Glomerular endothelial cell (primary cell): ENCODE measurements around the gene RBM18. TPM values are rescaled to one million over a fixed set of nuclear protein-coding genes. Genes with fewer than 3 reads are reported as not detected.

ENCODE experiments used
- DNase-seq: peaks from one replicate; pipeline ENCODE4 v3.0.0-alpha.2; 2011; ENCODE audit warnings: low read depth, low spot score; ENCODE audit errors: extremely low read depth
- total RNA-seq: library from RNA; depleted of rRNA; stranded (reverse); fragments of >200 nt; gene quantifications from 2 replicates; pipeline ENCODE4 v1.2.3, GENCODE V29; 2015

RBM18 gene
- total RNA-seq, 1 donor from 2014 or later, result 16.9 TPM

GRCh38 chr9:122225312-122226141 is 39.1 kb downstream of the RBM18 start:
- DNase-seq, result no peak

DNA sequence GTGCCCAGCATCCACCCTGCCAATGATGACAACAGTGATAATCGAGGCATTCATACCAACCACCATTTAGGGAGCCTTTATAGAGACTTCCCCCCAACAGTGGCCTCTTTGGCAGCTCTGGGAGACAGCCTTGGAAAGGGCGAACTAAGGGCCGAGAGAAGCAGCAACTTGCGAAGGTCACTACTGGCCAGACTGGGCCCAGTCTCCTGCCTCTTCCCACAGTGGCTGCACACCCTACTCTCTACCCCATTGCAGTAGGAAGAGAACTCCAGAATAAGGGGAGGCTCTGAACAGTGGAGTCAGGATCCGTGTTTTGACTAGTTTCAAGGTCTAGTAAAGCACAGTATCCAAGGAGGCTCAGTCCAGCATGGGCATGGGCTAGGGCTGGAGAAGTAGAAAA is 41.2 kb downstream of the RBM18 start:
- DNase-seq, result no peak

DNA sequence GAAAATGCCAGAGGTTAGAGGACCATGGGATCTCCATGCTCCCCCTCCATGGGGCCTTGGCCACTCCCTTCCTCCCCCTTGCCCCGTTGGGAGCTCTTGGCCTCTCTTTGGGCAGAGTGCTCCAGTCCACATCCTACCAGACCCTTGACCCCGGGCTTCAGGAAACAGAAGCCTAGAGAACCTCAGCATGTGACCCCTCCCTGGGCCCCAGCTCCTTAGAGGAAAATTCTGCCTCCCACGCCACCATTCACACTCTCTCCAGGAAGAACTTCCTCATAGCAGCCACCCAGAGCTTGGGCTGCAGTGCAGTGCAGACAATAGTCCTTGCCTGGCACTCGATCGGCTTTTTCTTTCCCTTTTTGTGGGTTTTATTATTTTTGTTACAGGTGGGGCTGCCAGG is 41.8 kb downstream of the RBM18 start:
- no peak for DNase-seq

DNA sequence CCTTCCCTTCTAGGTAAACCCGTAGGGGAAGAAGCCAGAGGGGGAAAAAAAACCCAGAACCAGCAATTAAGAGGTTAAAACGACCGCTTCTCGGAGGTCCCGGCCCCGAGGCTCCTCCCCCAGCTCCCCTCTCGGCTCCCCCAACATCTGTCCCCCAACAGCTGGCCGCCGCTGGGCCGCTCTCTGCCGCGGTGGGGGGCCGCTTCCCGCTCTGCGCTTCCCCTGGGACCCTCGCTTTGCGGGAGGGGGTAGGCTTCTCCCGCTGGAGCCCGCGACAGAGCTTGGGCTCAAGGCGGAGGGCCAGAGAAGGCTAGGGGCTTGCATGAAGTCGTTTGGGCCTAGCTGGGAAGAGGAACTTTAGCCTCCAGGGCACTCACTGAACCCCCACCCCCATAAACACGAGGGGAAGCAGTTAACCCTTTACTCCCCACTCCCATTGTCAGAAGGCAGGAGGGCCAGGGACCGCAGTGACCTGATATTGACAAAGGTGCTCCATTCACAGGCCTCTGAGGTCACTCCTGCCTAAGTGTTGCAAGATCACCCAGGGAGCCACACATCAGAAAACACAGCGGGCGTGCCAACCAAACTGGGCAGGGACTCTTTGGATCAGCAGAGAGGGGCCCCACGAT is 43.3 kb downstream of the RBM18 start:
- DNase-seq, result no peak

DNA sequence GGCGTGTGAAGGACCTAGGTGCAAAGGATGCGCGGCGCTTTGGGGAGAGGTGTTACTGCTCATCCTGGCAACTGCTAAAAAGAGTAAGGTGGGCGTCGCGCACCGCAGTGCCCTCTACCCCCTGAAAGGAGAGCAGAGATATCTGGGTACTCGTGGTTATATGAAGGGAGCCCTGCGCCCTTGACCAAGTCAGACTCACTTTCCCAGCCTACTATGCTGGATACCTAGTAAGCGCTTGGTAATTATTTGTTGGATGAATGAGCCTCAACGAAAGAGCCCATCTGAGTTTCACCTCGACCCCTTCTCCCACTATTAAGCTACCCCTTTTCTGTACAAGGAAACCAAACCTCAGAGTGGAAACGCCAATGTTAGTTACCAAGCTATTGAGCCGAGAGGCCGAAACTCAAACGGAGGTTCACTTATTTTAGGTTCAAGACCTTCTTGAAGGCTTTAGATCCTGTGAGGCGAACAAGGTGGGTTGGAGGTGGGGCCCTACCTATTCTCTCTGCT is 43.9 kb downstream of the RBM18 start:
- no peak for DNase-seq

GRCh38 chr9:122219856-122220672 is 44.6 kb downstream of the RBM18 start:
- DNase-seq, result no peak

DNA sequence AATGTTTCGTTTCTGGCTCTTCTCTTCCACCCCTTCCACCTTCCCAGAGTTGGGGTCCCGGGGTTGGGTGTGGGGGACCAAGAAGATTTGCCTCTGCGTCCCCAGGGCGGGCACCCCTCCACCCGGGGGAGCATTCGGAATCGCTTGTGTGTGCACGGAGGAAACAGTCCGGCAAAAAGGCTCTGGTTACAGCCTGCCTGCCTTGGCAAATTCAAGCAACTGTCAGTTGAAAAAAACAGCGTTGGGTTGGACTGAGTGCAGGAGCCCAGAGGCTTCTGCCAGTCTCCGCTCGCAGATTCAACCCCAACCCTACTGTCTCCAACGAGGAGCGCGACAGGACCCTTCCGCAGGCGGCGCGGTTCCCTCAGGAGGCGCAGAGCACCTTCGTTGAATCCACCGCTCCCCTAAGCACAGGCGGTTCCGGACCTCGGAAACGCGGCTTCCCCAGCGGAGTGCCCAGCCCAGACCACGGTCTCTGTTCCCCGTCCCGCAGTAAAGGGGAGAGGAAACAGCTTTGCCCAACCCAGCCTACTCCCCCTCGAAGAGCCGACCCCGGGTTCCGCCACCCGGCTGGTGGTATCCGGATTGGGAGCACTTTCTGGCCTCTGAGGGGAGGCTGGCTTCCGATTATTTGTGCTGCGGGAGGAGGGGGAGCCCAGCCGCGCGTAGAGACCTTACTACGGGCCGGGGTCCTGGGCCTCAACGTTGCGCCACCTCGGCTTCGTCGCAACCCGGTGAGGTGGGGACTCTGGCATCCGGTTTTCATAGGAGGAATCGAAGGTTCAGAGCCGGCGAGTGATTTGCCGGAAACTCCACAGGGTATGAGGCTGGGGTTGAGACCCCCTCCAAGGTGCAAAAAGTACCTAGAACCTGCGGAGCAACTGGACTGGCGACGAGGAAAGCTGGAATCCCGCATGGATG is 45.4 kb downstream of the RBM18 start:
- DNase-seq, result no peak

- DNase-seq, result no peak
Observed at GRCh38 chr9:122218071-122218934, 46.3 kb downstream of the RBM18 start.

DNA sequence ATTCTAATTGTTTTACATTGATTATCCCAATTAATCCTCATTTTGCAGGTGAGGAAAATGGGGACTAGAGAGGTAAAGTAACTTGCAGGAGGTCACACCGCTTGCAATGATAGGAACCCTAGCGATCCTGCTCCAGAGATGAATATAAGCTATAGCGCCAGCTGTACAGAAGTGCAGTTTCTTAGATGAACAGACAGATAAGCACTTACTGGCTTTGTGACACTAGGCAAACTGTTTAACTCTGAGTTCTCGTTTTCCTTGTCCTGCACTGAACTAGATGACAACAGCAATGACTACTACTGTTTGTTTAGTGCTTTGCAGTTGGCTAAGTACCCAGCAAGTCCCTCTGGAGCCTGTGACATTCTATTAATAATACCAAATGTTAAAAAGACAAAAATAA is 47.0 kb downstream of the RBM18 start:
- DNase-seq, result no peak

DNA sequence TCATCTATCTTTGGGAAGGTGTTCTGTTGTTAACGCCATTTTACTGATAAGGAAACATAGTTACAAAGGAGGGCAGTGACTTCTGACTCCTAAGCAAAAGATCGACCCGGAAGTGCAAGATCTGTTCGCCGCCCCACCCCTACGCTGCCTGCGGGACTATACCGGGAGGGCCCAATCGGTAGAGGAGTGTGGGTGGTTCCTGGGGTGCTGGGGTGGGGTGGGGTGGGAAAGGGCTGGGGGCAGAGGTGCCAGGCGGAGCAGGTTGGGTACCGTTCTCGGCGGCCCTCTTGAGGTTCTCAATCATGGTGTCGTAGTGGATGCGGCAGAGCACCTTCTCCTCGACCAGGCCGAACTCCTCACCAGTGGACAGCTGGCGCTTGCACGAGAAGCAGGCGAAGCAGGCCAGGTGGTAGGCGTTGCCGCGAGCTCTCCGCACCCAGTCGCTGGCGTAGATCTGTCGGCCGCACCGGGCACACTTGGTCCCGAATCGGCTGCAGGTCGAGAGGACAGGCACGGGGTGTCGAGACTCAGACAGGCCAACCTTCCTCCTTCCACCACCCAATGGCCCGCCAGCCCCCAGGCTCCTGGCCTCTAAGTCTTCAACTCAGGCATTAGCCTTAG is 47.7 kb downstream of the RBM18 start:
- DNase-seq, result no peak

DNA sequence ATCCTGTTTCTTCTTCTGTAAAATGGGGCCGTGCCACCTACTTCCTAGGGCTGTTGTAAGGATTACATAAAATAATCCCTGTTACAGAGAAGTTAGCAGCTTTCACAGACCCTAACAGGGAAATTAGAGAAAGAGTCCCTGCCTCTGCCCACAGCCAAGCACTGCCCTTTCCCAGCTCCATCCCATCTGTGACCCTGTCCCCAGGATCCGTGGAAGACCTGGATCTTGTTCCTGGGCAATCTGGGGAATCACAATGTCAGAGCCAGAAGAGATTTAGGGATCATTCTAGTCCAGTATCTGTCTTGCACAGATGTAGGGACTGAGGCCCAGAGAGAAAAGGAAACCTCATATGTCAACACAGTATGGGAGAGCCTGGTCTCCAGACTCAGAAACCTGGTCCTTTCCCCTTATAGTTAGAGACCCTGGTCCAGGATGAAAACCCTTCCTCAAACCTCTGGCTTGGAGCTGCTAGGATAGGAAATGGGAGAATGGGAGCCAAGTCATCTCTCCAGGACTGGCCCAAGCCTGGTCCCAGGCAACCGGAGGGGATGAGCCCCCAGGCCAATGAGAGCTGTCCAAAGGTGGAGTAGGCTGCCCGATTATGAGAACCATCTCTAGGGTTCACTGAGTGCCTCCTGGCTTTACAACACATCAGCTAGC is 48.4 kb downstream of the RBM18 start:
- no peak for DNase-seq

GRCh38 chr9:122215663-122216062 is 49.0 kb downstream of the RBM18 start:
- no peak for DNase-seq

- DNase-seq, result no peak
Observed at GRCh38 chr9:122214507-122214906, 50.1 kb downstream of the RBM18 start.

DNA sequence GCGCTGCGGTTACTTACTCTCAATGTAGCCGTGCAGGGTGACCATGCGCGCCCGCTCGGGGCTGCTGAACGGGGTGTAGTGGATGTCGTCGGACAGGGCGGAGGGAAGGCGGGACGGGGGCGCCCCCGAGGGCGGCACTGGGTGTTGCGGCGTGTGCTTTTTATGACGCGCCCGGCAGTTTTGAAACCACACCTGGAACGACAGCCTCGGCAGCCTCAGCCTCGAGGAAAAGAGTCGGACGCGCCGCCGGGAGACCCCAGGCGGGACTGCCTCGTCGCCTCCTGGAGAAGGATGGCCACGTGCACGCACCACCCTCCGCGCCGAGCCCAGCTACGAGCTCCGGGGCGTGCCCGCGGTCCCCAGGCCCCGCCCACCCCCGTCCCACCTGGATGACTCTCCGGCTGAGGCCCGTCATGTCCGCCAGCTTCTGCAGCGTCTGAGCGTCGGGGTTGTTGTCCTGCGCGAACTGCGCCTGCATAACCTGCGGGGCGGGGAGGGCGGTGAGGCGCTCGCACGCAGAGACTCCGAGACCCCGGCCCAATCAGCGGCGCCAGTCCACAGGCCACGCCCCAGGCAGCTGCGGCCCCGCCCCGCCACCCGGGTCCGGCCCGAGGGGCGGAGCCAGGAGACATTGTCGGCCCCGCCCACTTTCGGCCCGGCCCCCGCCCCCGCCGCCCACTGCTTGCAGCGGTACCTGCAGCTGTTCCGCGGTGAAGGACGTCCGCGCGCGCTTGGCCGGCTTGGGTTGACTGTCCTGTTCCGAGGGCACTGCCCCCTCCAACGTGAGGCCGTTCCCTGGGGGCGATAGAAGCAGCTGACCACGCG is 50.8 kb downstream of the RBM18 start:
- no peak for DNase-seq

- no peak for DNase-seq
Observed at GRCh38 chr9:122213102-122213588, 51.5 kb downstream of the RBM18 start.

GRCh38 chr9:122212473-122213004 is 52.1 kb downstream of the RBM18 start:
- no peak for DNase-seq

DNA sequence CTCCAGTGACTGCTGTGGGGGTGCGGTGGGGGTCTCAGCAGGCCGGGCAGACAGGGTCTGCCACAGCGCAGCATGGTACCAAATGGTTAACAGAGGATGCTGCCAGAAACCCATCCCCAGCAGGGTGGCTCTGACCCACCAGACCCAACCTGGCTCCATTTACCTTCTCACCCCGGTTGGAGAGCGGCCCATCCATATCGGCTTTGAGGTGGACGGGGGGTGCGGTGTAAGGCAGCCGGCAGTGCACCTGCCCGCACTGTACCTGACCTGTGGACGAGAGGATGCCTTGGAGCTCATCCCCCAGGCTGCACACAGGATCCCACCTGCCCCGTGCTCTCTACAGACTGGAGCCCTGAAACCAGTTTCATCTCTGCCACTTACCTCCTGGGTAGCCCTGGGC is 55.2 kb downstream of the RBM18 start:
- no peak for DNase-seq
